Left ventricle myocardium inferior (tissue), 1 donor: ENCODE data around the gene ASXL2. TPM values are rescaled to one million over a fixed set of nuclear protein-coding genes. Genes with fewer than 3 reads are reported as not detected.
"Not testable (repeated sequence)": the region's sequence is repeated elsewhere in the genome, so short reads cannot be mapped to it uniquely, and the experiment has no call there.

Experiments used
- DNase-seq: peaks from one replicate; pipeline ENCODE4 v3.0.0-alpha.2; 2020
- H3K27ac ChIP-seq: fragments of 200-600 bp; replicated peaks from 2 replicates; pipeline ENCODE4 v1.8.0; 2021
- H3K27me3 ChIP-seq: fragments of 200-600 bp; 2 replicates; pipeline ENCODE4 v1.8.0; 2021; ENCODE audit warnings: low read depth
- H3K36me3 ChIP-seq: fragments of 200-600 bp; 2 replicates; pipeline ENCODE4 v1.8.0; 2021
- H3K4me1 ChIP-seq: fragments of 200-600 bp; 2 replicates; pipeline ENCODE4 v1.8.0; 2021
- H3K4me3 ChIP-seq: fragments of 200-600 bp; 2 replicates; pipeline ENCODE4 v1.8.0; 2021; ENCODE audit warnings: mild to moderate bottlenecking, moderate library complexity
- H3K9me3 ChIP-seq: fragments of 200-600 bp; replicated peaks from 2 replicates; pipeline ENCODE4 v1.8.0; 2021
- CTCF ChIP-seq: fragments of 200-600 bp; IDR thresholded peaks from 2 replicates; pipeline ENCODE4 v1.8.0; 2021; ENCODE audit warnings: antibody characterized with exemption, mild to moderate bottlenecking, borderline replicate concordance
- intact Hi-C: fragments of 100-400 bp; cut with micrococcal nuclease; formaldehyde crosslinking; loops from one replicate; pipeline ENCODE4 v1.11.0; 2022
- total RNA-seq: library from RNA; stranded (reverse); fragmentation: NEBNext Ultra II Directional; extraction: Animal tissue kit (Norgen Biotek cat#: 25700); gene quantifications from one replicate; pipeline ENCODE4 v1.2.1, GENCODE V29; 2021
- donor health status: DM: no; HTN: yes; CAD: no; lungs with severe emphysema.

The ASXL2 gene
- total RNA-seq, 1 donor from 2014 or later, result 19.1 TPM

- intact Hi-C loops, result no loop called here
- H3K9me3 ChIP-seq, result peaks cover 17% of the 10 kb centered on the region
- H3K4me1 ChIP-seq, result peaks cover 20% of the 10 kb centered on the region
- no peak for DNase-seq
- peaks cover 12% of the 10 kb centered on the region for H3K36me3 ChIP-seq
- no peak overlapping the region for H3K27ac ChIP-seq
- no peaks in the 10 kb centered on the region for H3K27me3 ChIP-seq
- no peak overlapping the region for H3K4me3 ChIP-seq
- no peak for TF ChIP-seq CTCF
Measured at GRCh38 chr2:25833566-25833965, 44.7 kb downstream of the ASXL2 start.

GRCh38 chr2:25832897-25833296 is 45.4 kb downstream of the ASXL2 start:
- DNase-seq, result no peak

GRCh38 chr2:25831746-25832449 is 46.4 kb downstream of the ASXL2 start:
- Histone ChIP-seq H3K27me3 (no peaks in the 10 kb centered on the region), H3K27ac (no peak overlapping the region), H3K9me3 (peaks cover 17% of the 10 kb centered on the region), H3K36me3 (peaks cover 12% of the 10 kb centered on the region), H3K4me3 (no peak overlapping the region), H3K4me1 (peaks cover 20% of the 10 kb centered on the region)
- DNase-seq, result no peak
- no peak for TF ChIP-seq CTCF
- intact Hi-C loops, result no loop called here

More at GRCh38 chr2:25832897-25833296, 45.4 kb downstream of the ASXL2 start:
- Histone ChIP-seq H3K27ac (no peak overlapping the region), H3K36me3 (peaks cover 12% of the 10 kb centered on the region), H3K9me3 (peaks cover 17% of the 10 kb centered on the region), H3K4me1 (peaks cover 20% of the 10 kb centered on the region), H3K4me3 (no peak overlapping the region), H3K27me3 (no peaks in the 10 kb centered on the region)
- TF ChIP-seq CTCF, result no peak
- intact Hi-C loops, result no loop called here

GRCh38 chr2:25829828-25830227 is 48.5 kb downstream of the ASXL2 start:
- H3K36me3 ChIP-seq, result peaks cover 12% of the 10 kb centered on the region
- peaks cover 10% of the 10 kb centered on the region for H3K4me1 ChIP-seq
- no peaks in the 10 kb centered on the region for H3K27me3 ChIP-seq
- no peak overlapping the region for H3K27ac ChIP-seq
- no peak for TF ChIP-seq CTCF
- DNase-seq, result no peak
- H3K9me3 ChIP-seq, result peaks cover 17% of the 10 kb centered on the region
- intact Hi-C loops, result no loop called here
- no peak overlapping the region for H3K4me3 ChIP-seq

- DNase-seq, result no peak
- no peaks in the 10 kb centered on the region for H3K27me3 ChIP-seq
- H3K36me3 ChIP-seq, result peaks cover 12% of the 10 kb centered on the region
- peaks cover 10% of the 10 kb centered on the region for H3K4me1 ChIP-seq
- H3K4me3 ChIP-seq, result no peak overlapping the region
- intact Hi-C loops, result no loop called here
- H3K27ac ChIP-seq, result no peak overlapping the region
- no peak for TF ChIP-seq CTCF
- H3K9me3 ChIP-seq, result peaks cover 17% of the 10 kb centered on the region
Measured at GRCh38 chr2:25829377-25829704, 48.9 kb downstream of the ASXL2 start.

- H3K4me3 ChIP-seq, intact Hi-C loops, H3K4me1 ChIP-seq, H3K27ac ChIP-seq, DNase-seq, H3K27me3 ChIP-seq: not testable (repeated sequence)
- peaks cover 12% of the 10 kb centered on the region for H3K36me3 ChIP-seq
- H3K9me3 ChIP-seq, result peaks cover 17% of the 10 kb centered on the region
Measured at GRCh38 chr2:25828532-25829376, 49.5 kb downstream of the ASXL2 start.
